GM11168 (cell line): ENCODE data around the gene SCD5.

ENCODE experiments used
- in situ Hi-C: fragments of 300-500 bp; cut with MboI; formaldehyde crosslinking; loops from one replicate; pipeline ENCODE4 v1.12.0; 2022; ENCODE audit warnings: low sequenced_read_pairs; ENCODE audit not compliant: unreplicated experiment

SCD5 gene

GRCh38 chr4:82611527-82611926 lies 187.1 kb downstream of the SCD5 start:
- in situ Hi-C loops: no loop called here

- in situ Hi-C loops: no loop called here
These were observed 188.6 kb downstream of the SCD5 start for GRCh38 chr4:82610041-82610440.

GRCh38 chr4:82606622-82607021 lies 192.0 kb downstream of the SCD5 start:
- in situ Hi-C loops: no loop called here

DNA sequence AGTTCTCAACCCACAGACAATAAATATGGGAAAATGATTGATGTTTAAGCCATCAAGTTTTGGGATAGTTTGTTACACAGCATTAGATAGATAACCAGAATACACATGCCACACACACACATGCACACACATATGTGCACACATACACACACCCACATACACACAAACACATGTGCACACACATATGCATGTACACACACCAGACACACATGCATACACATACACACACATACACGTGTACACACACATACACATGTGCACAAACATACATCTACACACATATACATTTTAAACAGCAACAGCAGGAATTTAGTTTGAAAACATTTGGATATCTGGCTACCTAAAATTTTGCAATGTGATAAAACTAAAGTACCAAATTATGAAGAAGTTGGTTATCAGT lies 194.1 kb downstream of the SCD5 start:
- in situ Hi-C loops: no loop called here

DNA sequence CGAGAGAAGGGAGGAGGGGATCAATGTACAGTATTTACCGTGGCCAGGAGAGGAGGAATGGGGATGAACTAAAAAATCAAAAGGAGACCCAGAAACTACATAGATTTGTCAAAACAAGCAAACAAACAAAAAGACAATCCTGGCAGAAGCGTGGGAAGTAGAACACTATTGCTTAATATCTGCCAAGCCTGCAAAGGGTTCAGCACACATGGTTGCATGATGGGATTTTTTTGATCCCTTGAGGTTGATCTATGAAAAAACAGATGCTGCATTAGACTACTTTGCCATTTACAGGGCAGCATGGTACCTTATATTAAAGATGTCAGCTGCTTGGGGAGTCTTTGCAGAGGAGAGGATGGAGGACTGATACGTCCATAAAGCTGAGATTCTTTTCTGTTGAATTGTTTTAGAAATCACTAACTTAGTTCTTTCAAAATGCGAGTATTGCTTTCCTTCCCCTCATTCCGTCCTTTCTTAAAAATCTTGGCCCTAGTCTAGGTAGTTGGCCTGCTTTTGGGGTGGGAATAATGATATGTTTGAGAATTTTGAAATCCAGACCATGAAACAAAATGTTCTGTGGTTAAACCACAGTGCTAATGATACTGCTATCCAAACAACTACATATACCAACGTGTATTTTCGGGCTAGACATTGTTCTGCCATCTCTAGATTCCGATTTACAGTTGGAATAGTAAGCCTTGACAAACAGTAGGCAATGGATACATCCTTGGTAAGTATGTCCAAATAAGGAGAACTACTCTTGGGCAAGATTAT lies 197.2 kb downstream of the SCD5 start:
- in situ Hi-C loops: no loop called here

GRCh38 chr4:82599336-82599735 lies 199.3 kb downstream of the SCD5 start:
- in situ Hi-C loops: no loop called here

DNA sequence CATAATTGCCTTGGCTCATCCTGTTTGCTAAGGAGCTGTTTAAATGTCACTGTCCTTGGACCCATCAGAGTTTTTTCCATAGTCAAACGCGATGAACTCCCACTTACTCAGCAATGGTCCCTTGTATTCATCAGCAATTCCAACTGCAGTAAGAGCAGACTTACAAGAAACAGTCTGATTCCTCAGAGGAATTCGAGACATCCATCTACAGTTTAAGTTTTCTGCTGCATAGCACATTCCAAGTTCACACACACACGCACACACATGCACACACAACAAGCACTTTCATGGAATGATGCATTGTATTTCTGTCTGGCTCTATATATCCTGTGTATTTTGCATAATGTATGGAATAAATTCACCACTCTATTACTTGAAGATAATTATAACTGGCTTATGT lies 204.1 kb downstream of the SCD5 start:
- in situ Hi-C loops: no loop called here

- in situ Hi-C loops: no loop called here
These were observed 205.2 kb downstream of the SCD5 start for GRCh38 chr4:82593411-82593810.

DNA sequence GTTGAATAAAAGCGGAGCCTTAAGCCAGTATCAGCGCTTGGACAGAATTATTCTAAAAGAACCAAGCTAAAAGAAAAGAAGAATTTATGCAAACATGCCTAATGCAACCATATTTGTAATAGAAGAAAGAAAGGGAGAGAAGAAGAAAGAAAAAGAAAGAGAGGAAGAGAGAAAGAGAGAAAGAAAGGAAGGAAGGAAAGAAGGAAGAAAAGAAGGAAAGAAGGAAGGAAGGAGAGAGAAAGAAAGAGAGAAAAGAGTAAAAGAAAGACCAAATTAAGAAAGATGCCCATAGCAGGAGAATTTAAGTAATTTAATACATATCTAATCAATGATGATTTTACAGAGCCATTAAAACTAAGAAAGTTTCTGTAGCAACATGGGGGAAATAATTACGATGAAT lies 206.0 kb downstream of the SCD5 start:
- in situ Hi-C loops: no loop called here

GRCh38 chr4:82591592-82591991 lies 207.0 kb downstream of the SCD5 start:
- in situ Hi-C loops: no loop called here

GRCh38 chr4:82589756-82590155 lies 208.8 kb downstream of the SCD5 start:
- in situ Hi-C loops: no loop called here

DNA sequence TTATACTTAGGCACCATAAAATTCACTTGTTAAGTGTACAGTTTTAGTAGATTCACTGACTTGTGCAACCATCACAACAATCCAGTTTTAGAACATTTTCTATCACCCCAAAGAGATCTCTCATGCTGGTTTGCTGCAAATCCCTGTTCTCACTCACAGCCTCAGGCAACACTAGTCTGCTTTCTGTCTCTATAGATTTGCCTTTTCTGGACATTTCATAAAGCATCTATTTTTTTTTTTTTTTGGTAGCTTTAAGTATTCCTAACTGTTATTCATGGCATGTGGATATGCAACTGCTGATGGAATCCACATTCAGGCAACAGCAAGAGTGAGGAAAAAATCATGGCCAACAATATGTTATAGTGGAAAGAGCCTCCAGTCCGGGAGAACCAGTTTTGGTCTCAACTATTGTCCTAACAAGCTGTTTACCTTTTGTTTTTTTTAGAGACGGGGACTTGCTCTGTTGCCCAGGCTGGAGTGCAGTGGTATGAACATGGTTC lies 209.8 kb downstream of the SCD5 start:
- in situ Hi-C loops: no loop called here

GRCh38 chr4:82587826-82588540 lies 210.6 kb downstream of the SCD5 start:
- in situ Hi-C loops: no loop called here

GRCh38 chr4:82585690-82586435 lies 212.7 kb downstream of the SCD5 start:
- in situ Hi-C loops: no loop called here

GRCh38 chr4:82584931-82585330 lies 213.7 kb downstream of the SCD5 start:
- in situ Hi-C loops: no loop called here

GRCh38 chr4:82583897-82584587 lies 214.6 kb downstream of the SCD5 start:
- in situ Hi-C loops: no loop called here

GRCh38 chr4:82579932-82580331 lies 218.7 kb downstream of the SCD5 start:
- in situ Hi-C loops: no loop called here
